ENCODE data around the gene HDAC4.
A peak's percentile ranks its signal among the peaks of the same experiment; 100 is the strongest.

Gene HDAC4

DNA sequence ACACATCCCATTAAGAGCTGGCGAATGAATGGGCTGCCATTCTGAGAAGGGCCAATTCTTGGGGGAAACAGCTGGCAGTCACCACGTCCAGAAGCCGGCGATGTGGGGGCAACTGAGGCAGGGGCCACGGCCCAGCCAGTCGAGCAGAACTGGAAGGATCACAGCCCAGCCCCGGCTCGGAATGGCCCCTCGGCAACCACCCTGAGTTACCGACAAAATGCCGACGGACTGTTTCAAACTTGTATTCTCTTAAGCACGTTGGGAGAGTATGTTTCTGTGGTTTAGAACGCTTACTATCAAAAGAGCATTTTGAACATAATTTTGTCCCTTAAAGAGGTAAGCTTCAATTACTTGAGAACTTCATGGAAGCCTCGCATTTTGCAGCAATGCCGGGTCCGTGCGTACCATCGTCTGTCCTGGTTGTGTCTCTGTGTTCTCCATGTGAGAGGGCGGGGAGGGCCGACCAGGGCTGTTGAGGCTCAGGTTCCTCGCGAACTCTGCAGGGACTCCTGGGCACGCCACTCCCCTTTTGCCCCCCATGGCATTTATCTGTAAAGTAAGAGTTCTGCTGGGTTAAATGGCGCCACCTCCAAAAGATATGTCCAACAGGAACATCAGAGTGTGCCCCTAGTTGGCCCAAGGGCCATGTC is 397.1 kb downstream of the HDAC4 start:
- TF ChIP-seq, protein P1, sequence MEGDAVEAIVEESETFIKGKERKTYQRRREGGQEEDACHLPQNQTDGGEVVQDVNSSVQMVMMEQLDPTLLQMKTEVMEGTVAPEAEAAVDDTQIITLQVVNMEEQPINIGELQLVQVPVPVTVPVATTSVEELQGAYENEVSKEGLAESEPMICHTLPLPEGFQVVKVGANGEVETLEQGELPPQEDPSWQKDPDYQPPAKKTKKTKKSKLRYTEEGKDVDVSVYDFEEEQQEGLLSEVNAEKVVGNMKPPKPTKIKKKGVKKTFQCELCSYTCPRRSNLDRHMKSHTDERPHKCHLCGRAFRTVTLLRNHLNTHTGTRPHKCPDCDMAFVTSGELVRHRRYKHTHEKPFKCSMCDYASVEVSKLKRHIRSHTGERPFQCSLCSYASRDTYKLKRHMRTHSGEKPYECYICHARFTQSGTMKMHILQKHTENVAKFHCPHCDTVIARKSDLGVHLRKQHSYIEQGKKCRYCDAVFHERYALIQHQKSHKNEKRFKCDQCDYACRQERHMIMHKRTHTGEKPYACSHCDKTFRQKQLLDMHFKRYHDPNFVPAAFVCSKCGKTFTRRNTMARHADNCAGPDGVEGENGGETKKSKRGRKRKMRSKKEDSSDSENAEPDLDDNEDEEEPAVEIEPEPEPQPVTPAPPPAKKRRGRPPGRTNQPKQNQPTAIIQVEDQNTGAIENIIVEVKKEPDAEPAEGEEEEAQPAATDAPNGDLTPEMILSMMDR (conservative IDR thresholded peaks at IDR 0.05; ENCODE audit: low read depth, low read length): no peak
- DNase-seq (ENCODE audit: low read depth): no peak
- H3K4me3 ChIP-seq (ENCODE audit: low read depth, low read length): no peak overlapping the region

DNA sequence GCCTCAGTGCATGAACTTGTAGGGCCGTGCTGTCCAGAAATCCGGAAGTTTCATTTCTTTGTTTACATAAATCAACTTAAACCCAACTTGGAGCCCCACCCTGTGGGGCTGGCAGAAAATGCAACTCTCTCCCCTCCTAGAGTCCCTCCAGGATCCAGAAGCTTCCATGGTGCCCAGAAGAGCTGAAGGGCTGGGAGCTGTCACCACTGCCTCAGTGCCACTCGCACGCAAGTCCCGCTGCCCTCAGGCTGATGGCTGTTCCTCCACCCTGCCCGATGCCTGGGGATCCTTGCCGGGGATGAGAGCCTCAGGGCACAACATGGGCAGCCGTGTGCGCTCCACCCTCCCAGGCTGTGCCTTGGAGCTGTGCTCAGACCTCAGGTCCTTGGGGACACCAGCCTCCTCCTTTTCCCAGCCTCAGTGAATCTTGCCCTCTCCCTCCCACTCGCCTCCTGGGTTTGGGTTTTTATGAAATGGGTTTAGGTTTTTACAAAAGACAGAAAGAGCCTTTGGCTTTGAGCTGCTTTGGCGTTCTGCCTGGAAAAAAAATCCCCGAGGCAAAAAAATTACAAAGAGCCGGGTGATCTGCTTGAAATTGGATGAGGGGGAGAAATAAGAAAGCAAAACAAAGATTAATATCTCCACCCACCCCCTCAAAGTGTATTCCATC is 397.7 kb downstream of the HDAC4 start:
- TF ChIP-seq, protein P1 (conservative IDR thresholded peaks at IDR 0.05; ENCODE audit: low read depth, low read length): peak; percentile 52
- no peak overlapping the region for H3K4me3 ChIP-seq (ENCODE audit: low read depth, low read length)
- DNase-seq (ENCODE audit: low read depth): peak; percentile 69

DNA sequence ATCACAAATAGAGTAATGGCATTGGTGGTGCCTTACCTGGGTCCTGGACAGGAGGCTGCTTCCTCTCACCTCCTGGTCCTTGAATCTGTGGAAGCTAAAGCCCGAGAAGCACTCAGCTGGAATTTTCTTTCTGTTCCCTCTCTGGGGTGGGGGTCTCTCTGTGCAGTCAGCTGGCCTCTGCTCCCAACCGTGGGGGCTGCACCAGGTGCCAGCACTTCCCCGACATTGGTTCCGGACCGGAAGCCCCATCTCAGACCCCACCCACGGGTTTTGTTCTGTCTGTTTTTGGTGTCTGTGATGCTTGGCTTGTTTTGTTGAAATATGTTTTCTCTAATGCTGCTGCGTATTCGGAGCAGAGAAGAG is 398.2 kb downstream of the HDAC4 start:
- DNase-seq (ENCODE audit: low read depth): no peak
- TF ChIP-seq, protein P1 (conservative IDR thresholded peaks at IDR 0.05; ENCODE audit: low read depth, low read length): no peak
- no peak overlapping the region for H3K4me3 ChIP-seq (ENCODE audit: low read depth, low read length)

DNA sequence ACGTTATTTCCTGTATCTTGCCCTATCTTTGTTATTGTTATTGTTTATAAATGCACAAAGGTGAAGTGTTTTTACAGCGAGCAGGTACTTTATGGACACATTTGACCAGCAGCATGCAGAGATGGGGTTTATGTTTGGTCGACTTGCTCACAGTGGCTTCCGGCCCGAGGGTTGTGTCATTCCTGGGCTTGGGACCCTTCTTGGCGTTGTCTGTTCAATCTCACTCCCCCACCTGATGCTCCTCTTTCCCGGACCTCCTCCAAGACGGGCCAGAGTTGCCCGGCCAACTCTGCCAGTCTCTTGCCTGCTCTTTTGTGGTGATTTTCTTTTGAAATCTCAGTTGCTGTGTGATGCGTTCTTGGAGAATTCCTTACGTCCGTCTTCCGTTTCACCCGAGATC is 399.0 kb downstream of the HDAC4 start:
- no peak overlapping the region for H3K4me3 ChIP-seq (ENCODE audit: low read depth, low read length)
- no peak for DNase-seq (ENCODE audit: low read depth)
- TF ChIP-seq, protein P1 (conservative IDR thresholded peaks at IDR 0.05; ENCODE audit: low read depth, low read length): no peak

DNA sequence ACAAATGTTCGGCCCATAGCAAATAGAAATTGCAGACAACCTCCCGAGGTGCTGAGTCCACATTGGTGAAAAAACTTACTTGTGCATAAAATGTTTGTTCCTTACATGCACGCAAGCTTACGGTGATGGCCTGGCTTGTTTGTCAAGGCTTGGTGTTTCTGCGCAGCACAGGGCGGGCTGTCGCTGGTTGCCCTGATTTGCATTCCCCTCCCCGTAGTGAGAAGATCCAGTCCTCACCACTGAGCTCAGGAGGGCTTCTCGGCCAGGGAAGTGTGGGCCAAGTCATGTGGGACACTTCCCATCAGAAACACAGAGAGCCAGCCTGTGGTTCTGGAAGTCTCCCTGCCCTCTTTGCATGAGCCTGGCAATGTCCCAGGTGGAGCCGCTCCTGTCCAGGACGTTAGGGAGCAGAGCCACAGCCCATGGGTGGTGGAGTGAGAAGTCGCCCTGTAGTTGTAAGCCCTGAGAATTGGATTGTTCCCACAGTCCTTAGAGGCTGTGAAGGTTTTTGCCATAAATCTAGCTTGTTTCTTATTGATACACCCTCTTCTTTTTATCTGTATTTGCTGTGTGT is 400.2 kb downstream of the HDAC4 start:
- no peak overlapping the region for H3K4me3 ChIP-seq (ENCODE audit: low read depth, low read length)
- TF ChIP-seq, protein P1 (conservative IDR thresholded peaks at IDR 0.05; ENCODE audit: low read depth, low read length): no peak
- no peak for DNase-seq (ENCODE audit: low read depth)

DNA sequence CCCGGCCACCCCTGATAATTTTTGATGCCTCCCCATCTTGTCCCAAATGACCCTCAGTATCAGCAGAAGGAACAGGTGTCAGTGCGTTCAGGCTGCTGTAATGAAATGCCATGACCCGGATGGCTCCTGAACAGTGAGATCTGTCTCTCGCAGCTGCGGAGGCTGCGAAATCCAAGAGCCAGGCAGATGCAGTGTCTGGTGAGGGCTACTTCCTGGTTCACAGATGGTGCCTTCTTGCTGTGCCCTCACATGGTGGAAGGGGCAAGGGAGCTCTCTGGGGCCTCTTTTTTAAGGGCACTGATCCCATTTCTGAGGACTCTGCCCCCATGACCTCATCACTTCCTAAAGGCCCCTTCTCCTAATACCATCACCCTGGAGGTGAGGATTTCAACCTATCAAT is 400.7 kb downstream of the HDAC4 start:
- TF ChIP-seq, protein P1 (conservative IDR thresholded peaks at IDR 0.05; ENCODE audit: low read depth, low read length): no peak
- DNase-seq (ENCODE audit: low read depth): no peak
- no peak overlapping the region for H3K4me3 ChIP-seq (ENCODE audit: low read depth, low read length)

All from choroid plexus epithelial cell (primary cell).